Stimulated activated CD4-positive, alpha-beta T cell treated with anti-CD3 and anti-CD28 coated beads, TNF-alpha, amount 100 ng/mL, for 48 hours (primary cell): ENCODE measurements around the gene RPL15.
A peak's percentile ranks its signal among the peaks of the same experiment; 100 is the strongest.
"Not testable (repeated sequence)": the region's sequence is repeated elsewhere in the genome, so short reads cannot be mapped to it uniquely, and the experiment has no call there.

ENCODE experiments used
- DNase-seq, 3 donors: peaks; one replicate each; pipeline ENCODE4 v3.0.0-alpha.2; 2020; ENCODE audit warnings: low read depth in 3 of 3

Gene RPL15

GRCh38 chr3:23889950-23890349 lies 27.0 kb upstream of the RPL15 start:
- DNase-seq, result no peak

- no peak for DNase-seq
These were observed 22.5 kb upstream of the RPL15 start for GRCh38 chr3:23894254-23895061.

GRCh38 chr3:23895181-23895580 lies 21.8 kb upstream of the RPL15 start:
- no peak for DNase-seq

- DNase-seq, result no peak
These were observed 16.2 kb upstream of the RPL15 start for GRCh38 chr3:23900744-23901143.

- DNase-seq, result no peak
These were observed 12.4 kb upstream of the RPL15 start for GRCh38 chr3:23904545-23904944.

- no peak for DNase-seq
These were observed 7.6 kb upstream of the RPL15 start for GRCh38 chr3:23909341-23909740.

- no peak for DNase-seq
These were observed 5.5 kb upstream of the RPL15 start for GRCh38 chr3:23911397-23911796.

GRCh38 chr3:23912335-23912734 lies 4.6 kb upstream of the RPL15 start:
- not testable (repeated sequence) for DNase-seq

- no peak for DNase-seq
These were observed 3.8 kb upstream of the RPL15 start for GRCh38 chr3:23913182-23913581.

- DNase-seq, result no peak
These were observed 2.8 kb upstream of the RPL15 start for GRCh38 chr3:23913873-23914743.

- DNase-seq, result no peak
These were observed 1.3 kb upstream of the RPL15 start for GRCh38 chr3:23915537-23916108.

- no peak for DNase-seq
These were observed 613 bp upstream of the RPL15 start for GRCh38 chr3:23916152-23916885.

- peak in 1 of 3 donors; percentile 67 for DNase-seq
These were observed 859 bp downstream of the RPL15 start for GRCh38 chr3:23917679-23918303.

GRCh38 chr3:23918331-23918730 lies 1.4 kb downstream of the RPL15 start:
- DNase-seq, result not testable (repeated sequence)

- DNase-seq, result no peak
These were observed 2.7 kb downstream of the RPL15 start for GRCh38 chr3:23919628-23920027.

- no peak for DNase-seq
These were observed 3.3 kb downstream of the RPL15 start for GRCh38 chr3:23920151-23920655.

- no peak for DNase-seq
These were observed 4.2 kb downstream of the RPL15 start for GRCh38 chr3:23921052-23921511.

- no peak for DNase-seq
These were observed 6.9 kb downstream of the RPL15 start for GRCh38 chr3:23923786-23924185.

GRCh38 chr3:23926246-23926645 lies 9.3 kb downstream of the RPL15 start:
- DNase-seq, result no peak

- DNase-seq, result no peak
These were observed 9.8 kb downstream of the RPL15 start for GRCh38 chr3:23926736-23927135.

GRCh38 chr3:23928524-23928923 lies 11.6 kb downstream of the RPL15 start:
- DNase-seq, result no peak
